Lower leg skin (tissue), 3 donors: ENCODE data around the gene DPM1.

ENCODE experiments used
- POLR2A ChIP-seq, 2 donors: fragments of 450-650 bp; IDR thresholded peaks; one replicate each; pipeline ENCODE4 v1.6.1; 2016 to 2017; ENCODE audit warnings: antibody characterized with exemption in 2 of 2, mild to moderate bottlenecking in 1 of 2, moderate library complexity in 1 of 2
- TF ChIP-seq, protein P1 (sequence below), 3 donors: fragments of 450-650 bp; IDR thresholded peaks; one replicate each; pipeline ENCODE4 v1.5.1; 2016; ENCODE audit warnings: antibody characterized with exemption in 3 of 3, mild to moderate bottlenecking in 3 of 3, moderate library complexity in 2 of 3

- TF ChIP-seq, protein P1, sequence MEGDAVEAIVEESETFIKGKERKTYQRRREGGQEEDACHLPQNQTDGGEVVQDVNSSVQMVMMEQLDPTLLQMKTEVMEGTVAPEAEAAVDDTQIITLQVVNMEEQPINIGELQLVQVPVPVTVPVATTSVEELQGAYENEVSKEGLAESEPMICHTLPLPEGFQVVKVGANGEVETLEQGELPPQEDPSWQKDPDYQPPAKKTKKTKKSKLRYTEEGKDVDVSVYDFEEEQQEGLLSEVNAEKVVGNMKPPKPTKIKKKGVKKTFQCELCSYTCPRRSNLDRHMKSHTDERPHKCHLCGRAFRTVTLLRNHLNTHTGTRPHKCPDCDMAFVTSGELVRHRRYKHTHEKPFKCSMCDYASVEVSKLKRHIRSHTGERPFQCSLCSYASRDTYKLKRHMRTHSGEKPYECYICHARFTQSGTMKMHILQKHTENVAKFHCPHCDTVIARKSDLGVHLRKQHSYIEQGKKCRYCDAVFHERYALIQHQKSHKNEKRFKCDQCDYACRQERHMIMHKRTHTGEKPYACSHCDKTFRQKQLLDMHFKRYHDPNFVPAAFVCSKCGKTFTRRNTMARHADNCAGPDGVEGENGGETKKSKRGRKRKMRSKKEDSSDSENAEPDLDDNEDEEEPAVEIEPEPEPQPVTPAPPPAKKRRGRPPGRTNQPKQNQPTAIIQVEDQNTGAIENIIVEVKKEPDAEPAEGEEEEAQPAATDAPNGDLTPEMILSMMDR (IDR thresholded peaks at IDR 0.05): no peak
- TF ChIP-seq POLR2A (IDR thresholded peaks at IDR 0.05): no peak
Measured at GRCh38 chr20:50980071-50980681, 21.8 kb upstream of the DPM1 start.
